Fibroblast of skin of scalp (primary cell): ENCODE results near the gene FEN1.

Source experiments
- DNase-seq: peaks from one replicate; pipeline ENCODE4 v3.0.0-alpha.2; 2013

FEN1 gene

DNA sequence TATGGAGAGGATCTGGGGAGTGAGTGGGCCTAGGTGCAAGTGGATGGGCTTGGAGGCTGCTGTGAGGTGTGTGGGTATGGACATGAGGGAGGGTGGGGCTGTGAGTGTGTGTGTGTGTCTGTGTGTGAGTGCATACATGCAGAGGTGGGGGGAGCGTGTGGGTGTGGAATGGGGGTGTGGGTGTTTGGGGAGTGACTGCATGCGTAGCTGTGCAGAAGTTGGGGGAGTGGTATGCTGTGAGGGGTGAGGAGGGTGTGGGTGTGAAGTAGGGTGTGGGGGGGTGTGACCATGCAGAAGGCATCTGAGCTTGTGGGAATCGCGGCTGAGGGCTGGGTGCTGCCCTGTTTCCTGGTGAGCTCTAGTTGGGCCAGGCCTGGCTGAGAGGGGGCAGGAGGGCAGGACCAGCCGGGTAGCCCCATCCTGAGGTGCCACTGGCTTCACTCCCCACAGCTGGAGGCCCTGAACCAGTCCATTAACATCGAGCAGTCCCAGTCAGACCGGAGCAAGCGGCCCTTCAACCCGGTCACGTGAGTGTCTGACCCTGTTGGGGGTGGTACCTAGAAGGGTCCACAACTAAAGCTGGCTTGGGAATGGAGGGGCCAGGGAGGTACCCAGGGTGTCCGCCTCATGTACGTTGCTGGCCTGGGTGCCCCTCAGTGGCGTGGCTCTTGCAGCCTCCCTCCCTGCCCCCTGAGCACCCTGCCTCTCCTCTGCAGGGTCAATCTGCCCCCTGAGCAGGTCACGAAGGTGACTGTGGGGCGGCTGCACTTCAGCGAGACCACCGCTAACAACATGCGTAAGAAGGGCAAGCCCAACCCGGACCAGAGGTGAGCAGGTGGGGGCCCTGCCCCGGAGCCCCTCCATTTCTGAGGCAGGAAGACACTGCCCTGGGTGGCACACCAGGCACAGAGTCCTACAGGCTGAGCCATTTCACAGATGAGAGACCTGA is 16.8 kb upstream of the FEN1 start:
- no peak for DNase-seq

DNA sequence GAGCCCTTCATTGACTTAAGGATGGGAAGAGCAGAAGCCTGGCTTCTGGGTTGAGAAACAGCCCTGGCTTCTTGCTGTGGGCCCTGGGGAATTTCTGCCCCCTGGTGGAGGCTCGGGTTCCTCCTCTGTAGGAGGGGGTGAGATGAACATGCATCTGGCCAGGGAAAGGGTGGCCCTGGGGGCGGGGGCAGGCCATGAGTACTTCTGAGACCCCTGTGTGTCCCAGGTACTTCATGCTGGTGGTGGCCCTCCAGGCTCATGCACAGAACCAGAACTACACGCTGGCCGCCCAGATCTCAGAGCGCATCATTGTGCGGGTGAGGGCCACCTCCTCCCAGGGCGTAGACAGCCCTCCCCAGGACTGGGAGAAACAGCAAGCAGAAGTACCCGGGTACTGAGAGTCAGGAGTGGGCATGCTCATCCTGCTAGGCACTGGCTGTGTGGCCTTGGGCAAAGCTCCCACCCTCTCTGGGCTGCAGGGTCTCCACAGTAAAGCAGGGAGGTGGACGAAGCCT is 16.1 kb upstream of the FEN1 start:
- DNase-seq = peak; percentile 60

DNA sequence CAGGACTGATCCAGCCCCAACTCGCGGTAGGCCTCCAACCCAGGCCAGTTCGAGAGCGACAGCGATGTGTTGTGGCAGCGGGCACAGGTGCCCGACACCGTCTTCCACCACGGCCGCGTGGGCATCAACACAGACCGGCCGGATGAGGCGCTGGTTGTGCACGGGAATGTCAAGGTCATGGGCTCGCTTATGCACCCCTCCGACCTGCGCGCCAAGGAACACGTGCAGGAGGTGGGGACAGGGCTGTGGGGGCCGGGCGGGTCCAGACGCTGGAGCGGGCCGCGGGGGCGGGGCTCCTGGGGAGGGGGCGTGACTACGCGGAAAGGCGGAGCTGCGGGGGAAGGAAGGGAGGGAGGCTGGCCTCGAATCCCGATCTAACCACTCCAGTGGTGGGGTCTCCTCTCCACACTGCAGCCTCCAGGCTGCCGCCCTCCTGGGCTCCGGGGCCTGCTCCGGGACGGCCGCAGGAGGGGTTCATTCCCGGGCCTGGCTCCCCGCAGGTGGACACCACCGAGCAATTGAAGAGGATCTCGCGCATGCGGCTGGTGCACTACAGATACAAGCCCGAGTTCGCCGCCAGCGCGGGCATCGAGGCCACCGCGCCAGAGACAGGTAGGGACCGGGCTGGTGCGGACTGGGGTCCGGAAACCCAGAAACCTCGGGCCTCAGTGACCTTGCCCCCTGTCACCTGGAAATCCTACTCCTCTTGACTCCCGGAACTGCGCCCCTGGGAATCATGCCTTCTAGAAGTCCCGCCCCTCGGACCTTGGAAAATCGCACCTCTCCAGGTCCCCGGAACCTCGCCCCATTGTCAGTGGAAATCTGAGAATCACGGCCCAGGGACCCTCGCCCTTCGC is 15.2 kb upstream of the FEN1 start:
- no peak for DNase-seq

DNA sequence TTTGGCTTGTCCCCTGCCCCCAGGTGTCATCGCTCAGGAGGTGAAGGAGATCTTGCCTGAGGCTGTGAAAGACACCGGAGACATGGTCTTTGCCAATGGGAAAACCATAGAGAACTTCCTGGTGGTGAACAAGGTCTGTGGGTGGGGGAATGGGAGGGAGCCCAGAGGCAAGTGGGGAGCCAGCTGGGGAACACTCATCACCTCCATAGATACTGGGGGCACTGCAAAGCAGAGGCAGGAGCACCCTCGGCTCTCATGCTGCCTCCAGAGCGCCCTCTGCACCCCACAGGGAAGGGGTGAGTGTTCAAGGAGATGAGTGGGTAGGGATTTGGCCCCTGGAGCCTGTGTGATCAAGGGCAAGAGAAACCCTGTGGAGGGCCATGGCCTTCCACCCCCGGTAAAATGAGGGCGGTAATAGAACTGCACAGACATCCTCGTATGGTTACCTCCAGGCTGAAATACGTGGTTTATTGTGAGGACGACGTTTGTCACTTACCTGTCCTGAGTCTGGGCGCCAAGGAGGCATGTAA is 14.3 kb upstream of the FEN1 start:
- DNase-seq = no peak

DNA sequence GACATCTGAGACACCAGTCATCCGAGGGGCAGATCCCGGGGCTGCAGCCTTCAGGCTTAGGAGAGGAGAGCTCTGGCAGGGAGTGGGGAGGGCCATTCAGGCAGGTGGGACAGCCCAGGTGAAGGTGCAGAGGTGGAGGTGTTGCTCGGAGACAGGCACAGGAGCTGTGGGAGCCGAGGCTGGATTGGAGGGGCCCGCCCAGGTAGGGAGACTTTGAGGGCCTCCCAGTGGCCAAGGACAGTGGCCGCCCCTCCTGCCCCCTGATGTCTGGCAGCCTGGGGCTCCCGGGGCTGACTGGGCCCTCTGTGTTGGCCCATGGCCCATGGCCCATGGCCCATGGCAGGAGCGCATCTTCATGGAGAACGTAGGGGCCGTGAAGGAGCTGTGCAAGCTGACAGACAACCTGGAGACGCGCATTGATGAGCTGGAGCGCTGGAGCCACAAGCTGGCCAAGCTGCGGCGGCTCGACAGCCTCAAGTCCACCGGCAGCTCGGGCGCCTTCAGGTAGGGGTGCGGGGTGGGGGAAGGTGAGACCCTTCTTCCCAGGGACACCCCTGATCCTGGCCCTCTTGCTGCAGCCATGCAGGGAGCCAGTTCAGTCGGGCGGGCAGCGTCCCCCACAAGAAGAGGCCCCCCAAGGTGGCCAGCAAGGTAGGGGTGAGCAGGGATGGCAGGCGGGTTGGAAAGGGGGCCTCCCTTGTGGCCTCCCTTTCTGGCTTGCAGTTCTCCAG is 13.6 kb upstream of the FEN1 start:
- no peak for DNase-seq

- DNase-seq = no peak
These were observed 12.8 kb upstream of the FEN1 start for GRCh38 chr11:61779666-61780525.

- no peak for DNase-seq
These were observed 12.0 kb upstream of the FEN1 start for GRCh38 chr11:61780581-61781162.

- no peak for DNase-seq
These were observed 11.1 kb upstream of the FEN1 start for GRCh38 chr11:61781585-61781984.

DNA sequence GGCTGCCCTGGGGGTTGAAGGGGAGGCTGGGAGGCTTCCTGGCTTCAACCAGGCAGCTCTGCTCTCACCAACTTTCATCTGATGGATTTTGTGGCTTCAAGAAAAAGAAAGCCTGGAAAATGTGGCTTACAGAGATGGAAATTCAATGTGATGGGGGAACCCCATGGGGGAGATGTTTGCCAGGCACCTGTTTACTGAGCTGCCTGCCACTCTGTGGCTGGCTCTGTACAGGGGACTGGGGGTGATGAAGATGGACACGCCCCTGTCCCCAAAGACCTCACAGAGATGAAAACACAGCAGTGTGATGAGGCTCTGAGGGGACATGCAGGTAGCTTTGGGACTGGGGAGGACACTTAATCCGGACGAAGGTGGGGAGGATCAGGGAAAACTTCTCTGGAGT is 10.4 kb upstream of the FEN1 start:
- no peak for DNase-seq

GRCh38 chr11:61782841-61783240 is 9.9 kb upstream of the FEN1 start:
- no peak for DNase-seq

DNA sequence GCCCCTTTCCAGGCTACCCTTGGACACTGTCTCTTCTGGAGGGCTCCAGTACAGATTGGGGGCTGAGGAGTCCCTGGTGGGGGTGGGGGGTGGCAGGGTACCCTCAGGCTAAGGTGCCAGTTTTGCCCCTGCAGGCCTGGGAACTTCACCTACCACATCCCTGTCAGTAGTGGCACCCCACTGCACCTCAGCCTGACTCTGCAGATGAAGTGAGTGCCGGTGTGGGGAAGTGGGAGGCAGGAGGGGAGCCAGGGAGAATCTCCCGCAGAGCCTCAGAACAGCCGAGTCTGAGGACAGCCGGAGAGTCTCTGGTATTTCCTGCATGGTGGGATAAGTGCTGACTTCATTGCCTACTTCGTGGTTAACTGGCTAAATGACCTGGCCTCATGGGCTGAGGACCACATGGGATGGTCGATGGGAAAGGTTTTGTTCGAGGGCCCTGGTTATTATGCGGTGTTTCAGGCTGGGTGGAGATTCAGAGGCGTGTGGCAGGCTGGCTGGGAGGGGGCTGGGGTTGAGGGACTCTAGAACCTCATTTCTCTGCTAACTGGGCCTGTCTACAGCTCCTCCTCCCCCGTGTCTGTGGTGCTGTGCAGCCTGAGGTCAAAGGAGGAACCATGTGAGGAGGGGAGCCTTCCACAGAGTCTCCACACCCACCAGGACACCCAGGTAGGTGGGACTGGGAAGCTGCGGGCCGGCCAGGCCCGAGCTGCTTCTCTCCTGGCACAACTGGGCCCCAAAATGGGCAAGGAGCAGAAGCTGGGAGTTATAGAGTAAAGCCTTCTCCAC is 8.8 kb upstream of the FEN1 start:
- peak; percentile 59 for DNase-seq

DNA sequence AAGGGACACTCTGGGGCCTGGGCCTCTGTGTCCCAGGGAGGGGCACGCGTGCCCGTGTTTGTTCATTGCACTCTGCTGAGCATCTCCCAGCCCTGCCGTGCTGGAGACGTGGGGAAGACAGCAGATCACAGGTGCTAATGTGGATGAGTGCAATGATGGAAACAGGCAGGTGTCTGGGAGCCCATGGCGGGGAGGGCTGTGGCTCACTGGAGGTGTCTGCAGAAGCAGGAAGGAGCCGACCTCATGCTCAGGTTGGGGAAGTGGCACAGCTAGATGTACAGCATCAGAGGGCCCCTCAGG is 8.3 kb upstream of the FEN1 start:
- DNase-seq = no peak

DNA sequence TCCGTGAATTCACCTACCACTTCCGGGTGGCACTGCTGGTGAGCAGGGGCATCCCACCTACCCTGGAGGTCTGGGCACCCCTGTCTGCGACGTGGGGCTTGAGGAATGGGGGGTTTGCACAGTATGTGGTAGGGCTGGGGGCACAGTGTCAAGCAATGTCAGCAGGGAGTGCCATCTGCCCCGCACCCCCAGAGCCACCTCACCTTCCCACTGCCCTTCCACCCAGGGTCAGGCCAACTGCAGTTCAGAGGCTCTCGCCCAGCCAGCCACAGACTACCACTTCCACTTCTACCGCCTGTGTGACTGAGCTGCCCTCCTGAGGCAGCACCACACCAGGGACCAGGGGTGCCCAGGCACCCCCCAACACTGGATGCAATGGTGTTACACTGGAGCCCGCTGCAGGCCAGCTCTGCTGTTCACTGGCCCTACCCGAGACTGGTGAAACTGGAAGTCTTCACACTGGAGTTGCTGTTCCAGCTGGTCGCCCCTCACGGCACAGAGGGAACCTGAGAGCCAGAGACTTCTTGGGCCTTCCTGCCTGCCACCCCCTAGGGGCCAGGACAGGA is 6.8 kb upstream of the FEN1 start:
- no peak for DNase-seq

DNA sequence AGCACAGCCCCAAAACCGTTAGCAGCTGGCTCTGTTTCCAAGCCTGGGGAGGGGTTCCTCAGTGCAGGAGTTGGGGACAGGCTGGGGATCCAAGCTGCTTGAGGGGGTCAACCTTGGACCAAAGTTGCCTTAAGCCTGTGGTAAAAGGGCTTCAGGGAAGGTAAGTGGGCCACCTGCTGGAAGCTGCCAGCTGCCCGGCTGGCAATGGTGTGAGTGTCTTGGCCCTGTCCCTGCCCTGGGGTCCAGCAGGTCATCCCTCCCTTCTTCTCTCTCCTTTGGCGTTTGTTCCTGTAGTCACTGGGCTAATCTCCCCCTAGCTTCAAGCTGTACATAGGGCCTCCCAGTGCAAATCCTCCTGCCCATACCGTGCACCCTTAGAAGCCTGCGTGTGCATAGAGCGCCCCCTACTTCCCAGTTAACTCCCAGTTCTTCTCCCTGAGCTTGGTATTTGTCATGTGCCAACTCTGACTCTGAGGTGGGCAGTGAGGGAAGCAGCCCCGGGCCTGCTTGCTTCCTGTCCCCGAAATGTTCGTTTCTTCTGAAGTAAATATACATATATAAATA is 4.7 kb upstream of the FEN1 start:
- peak; percentile 59 for DNase-seq

GRCh38 chr11:61791737-61792309 is 888 bp upstream of the FEN1 start:
- DNase-seq = peak; percentile 84

DNA sequence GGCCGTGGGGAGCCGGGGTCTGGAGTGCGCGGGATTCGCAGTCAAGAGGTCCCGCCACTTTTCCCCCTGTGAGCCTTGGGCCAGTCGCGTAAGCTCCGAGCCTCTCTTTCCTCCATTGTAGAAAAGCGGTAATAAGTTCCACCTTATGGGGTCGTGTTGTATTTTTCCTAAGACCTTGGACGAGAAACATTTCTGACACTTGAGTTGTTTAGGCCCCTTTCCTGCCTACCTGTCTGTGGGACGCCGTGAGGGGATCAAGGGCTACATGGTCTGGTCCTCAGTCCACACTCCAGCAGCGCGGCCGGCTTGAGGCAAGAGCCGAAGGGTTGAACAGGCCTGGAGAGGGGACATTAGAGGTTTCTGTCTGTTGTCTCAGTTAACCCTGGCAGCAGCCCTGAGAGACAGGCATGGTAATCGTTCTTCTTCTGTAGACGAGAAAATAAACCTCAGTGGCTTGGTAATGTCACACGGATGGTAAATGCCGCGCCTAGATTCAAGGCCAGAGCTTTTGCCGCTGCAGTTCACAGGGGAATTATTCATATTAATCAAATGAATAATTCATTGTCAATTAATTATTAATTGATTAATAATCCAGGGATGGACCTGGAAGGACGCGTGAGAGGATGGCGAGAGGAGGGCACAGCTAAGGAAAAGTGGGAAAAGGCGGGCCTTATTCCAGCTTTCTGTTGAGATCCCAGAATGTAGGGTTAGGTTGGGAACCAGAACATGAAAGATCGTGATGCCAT is 545 bp downstream of the FEN1 start:
- no peak for DNase-seq

- DNase-seq = no peak
These were observed 1.1 kb downstream of the FEN1 start for GRCh38 chr11:61793829-61794204.

DNA sequence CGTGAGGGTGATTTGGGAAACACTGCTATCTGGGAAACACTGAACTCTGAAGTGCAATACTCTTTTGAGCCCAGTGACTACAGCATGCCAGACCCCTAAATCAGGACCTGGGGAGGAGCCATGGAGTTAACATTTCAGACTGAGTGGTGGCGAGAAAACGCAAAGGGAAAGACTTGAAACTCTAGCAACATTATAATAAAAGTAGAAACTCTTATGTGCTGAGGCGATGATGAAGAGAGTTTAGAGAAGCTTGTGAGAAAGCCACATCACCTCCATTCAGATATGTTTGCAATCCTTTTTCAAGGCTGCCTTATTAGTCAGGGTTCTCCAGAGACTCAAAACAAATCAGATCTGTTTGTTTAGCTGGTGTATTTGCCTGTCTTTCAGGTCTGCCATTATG is 1.9 kb downstream of the FEN1 start:
- no peak for DNase-seq

GRCh38 chr11:61795459-61795858 is 2.7 kb downstream of the FEN1 start:
- no peak for DNase-seq
